GM18505 (cell line): ENCODE data around the gene CYP27C1.
"Not testable (repeated sequence)": the region's sequence is repeated elsewhere in the genome, so short reads cannot be mapped to it uniquely, and the experiment has no call there.

Experiments
- ATAC-seq: cut with Tn5 transposase; IDR thresholded peaks from one replicate; pipeline ENCODE4 v1.9.1; 2021; ENCODE audit not compliant: unreplicated experiment
- POLR2A ChIP-seq: IDR thresholded peaks from 4 replicates; pipeline ENCODE4 v1.6.1; 2011; ENCODE audit warnings: borderline replicate concordance; ENCODE audit not compliant: insufficient read depth, insufficient read length; ENCODE audit errors: extremely low read depth

CYP27C1 gene, protein sequence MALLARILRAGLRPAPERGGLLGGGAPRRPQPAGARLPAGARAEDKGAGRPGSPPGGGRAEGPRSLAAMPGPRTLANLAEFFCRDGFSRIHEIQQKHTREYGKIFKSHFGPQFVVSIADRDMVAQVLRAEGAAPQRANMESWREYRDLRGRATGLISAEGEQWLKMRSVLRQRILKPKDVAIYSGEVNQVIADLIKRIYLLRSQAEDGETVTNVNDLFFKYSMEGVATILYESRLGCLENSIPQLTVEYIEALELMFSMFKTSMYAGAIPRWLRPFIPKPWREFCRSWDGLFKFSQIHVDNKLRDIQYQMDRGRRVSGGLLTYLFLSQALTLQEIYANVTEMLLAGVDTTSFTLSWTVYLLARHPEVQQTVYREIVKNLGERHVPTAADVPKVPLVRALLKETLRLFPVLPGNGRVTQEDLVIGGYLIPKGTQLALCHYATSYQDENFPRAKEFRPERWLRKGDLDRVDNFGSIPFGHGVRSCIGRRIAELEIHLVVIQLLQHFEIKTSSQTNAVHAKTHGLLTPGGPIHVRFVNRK

DNA sequence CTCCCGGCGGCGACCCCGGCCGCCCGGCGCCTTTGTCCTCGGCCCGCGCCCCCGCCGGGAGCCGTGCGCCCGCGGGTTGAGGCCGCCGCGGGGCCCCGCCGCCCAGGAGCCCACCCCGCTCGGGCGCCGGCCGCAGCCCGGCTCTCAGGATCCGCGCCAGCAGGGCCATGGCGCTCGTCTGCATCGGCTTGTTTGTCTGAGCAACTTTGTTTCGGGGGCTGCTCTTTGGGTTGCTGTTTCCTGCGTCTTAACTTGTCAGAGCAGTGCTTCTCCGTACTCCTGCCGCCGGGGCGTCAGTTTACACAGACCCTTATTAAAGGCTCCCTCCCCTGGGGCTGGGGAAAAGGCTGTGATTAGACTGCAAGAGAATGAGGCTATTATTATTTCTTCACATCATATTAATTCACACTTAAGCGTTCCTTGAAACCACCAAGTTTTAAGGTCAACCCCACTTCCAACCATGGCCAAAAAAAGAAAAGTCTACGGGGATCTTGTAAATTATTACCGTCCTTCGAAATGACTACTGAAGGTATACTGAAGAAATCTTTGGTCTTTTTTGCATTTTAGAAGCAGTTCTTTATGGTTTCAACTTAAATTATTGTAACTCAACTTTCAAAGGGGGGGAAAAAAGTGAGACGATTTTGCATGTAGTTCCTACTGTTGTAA, at the start of gene CYP27C1:
CYP27C1 (minus strand) TSS at position 198 of the 666 bp plus-strand sequence; CDS start at position 169, 29 bp downstream.
- TF ChIP-seq POLR2A: no peak
- no peak for ATAC-seq

DNA sequence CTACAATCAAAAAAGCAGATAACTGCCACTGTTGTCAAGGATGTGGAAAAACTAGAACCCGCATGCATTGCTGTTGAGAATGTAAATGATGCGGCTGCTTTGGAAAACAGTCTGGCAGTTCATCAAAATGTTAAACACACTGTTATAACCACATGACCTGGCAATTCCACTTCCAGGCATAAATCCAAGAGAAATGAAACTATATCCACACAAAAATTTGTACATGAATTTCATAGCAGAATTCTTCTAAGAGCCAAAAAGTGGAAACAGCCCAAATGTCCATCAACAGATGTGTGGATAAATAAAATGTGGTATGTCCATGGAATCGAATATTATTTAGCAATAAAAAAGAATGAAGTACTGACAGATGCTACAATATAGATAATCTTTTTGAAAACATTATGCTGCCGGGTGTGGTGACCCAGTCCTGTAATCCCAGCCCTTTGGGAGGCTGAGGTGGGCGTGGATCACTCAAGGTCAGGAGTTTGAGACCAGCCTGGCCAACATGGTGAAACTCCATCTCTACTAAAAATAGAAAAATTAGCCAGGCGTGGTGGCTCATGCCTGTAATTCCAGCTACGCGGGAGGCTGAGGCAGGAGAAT, 41.8 kb upstream of the CYP27C1 start:
- TF ChIP-seq POLR2A: no peak

DNA sequence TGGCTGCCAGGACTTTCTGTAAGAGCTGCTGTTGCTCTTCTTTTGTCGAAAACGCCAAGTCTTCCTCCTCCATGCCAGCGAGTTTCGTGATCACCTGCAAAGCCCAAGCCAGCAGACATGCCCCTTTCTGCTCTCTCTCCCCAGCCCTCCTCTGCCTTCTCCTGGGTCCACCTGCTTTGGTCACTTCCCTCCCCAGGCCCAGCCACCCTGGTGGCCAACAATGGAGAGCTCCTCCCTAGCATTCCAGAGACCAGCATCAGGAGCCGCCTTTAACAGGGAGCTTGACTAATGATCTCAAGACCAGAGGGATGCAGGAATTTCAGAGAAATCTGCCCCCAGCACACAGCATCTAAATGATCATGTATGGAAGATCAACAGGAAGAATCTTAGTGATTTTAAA, 39.3 kb upstream of the CYP27C1 start:
- no peak for TF ChIP-seq POLR2A
- ATAC-seq: no peak

More for the DNA sequence above, 41.8 kb upstream of the CYP27C1 start:
- no peak for ATAC-seq

DNA sequence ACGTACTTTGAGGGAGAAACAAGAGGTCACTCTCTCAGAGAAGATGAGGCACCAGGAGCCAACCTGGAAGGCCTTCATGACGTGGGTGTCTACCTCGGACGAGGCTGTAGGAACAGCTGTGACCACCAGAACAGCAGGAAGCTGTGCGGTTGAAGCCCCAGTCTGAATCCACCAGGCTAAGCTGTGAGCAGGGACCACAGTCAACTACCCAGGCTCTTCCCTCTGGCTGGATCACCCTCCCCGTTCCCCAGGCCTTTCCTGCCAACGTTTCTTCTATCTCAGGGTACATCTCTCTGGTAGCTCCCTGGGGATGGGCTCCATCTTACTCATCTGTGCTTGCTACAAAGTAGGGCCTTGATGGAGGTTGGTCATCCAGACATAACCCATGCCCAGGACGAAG, 36.8 kb upstream of the CYP27C1 start:
- TF ChIP-seq POLR2A: no peak
- no peak for ATAC-seq

DNA sequence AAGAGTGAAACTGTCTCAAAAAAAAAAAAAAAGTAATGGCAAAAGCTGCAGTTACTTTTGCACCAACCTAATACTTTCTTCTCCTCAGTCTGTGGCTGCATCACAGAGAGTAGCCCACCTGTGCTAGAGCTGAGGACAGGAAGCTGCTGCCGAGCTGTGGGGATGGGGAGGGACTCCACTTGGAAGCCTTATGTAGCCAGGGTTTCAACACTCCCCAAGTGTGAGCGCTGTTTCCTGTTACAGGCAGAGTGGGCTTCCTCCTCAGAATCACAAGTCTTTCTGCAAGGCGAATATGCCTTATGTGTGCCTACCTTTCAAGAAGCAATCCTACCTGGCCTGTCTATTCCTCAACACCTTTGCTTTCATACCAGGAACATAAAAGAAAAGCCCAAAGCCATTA, 36.3 kb upstream of the CYP27C1 start:
- no peak for TF ChIP-seq POLR2A

DNA sequence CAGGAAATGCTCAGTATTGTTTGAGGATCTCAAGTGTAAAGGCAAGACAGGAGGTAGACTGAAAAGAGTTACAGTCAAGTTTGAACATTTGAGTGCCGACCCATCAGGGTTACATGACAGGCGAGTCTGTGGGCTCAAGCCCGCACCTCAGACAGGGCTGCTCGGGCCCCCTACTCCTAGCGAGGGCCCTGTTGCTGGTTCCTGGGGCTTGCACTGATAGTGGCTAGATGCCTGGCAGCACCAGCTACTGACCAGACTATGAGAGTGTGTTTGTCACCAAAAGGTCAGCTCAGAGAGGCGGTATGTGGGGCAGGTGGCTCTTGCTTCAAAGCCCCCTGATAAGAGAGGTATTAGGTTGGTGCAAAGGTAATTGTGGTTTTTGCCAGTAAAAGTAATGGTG, 35.6 kb upstream of the CYP27C1 start:
- no peak for TF ChIP-seq POLR2A
- ATAC-seq: no peak

More for the DNA sequence above, 36.3 kb upstream of the CYP27C1 start:
- ATAC-seq: no peak

DNA sequence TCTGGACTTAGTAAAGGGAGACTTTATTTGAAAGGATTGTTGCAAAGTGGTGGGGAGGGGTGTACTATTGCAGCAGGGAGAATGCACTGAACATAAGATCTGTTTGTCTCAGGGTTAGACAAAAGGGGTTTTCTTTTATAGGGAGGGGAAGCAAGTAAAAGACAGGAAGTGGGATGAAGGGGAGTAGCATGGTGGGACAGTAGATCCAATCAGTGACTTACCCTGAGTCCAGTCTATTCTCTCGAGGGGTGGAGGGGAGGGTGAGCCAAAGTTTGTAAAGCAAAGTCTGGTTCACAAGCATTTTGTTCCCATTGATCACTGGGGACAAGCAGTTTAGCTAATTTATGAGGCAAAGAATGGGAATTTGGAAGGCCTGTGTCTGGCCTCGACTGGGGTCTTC, 35.0 kb upstream of the CYP27C1 start:
- ATAC-seq: no peak
- TF ChIP-seq POLR2A: no peak

DNA sequence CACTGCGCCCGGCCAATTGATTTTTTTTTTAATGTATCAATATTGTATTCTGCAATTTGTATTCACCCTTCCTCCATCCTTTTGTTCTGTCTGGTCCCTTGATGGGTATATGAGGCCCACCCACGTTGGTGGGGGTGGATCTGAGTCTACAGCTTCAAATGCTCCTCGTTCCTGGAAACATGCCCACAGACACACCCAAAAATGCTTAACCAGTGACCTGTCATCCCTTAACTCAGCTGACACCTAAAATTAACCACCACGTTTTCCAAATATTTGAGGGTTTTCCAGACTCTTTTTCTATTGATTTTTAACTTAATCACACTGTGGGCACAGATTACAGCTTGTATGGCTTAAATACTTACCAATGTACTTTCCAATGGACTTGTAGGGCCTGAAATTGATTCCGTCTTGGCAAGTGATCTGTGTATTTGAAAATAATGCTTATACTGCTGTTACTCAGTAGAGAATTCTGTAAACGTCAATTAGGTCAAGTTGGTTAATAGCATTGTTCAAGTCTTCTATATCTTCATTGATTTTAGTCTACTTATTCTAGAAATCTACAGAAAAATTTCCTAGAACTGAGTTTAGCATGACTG, 34.4 kb upstream of the CYP27C1 start:
- TF ChIP-seq POLR2A: no peak
- ATAC-seq: no peak

DNA sequence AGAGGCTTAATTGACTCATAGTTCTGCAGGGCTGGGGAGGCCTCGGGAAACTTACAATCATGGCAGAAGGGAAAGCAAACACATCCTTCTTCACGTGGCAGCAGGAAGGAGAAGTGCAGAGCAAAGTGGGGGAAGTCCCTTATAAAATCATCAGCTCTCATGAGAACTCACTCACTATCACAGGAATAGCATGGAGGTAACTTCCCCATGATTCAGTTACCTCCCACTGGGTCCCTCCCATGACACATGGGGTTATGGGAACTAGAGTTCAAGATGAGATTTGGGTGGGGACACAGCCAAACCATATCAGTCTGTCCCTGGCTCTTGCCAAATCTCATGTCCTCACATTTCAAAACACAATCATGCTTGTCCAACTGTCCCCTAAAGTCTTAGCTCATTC, 21.1 kb upstream of the CYP27C1 start:
- ATAC-seq: not testable (repeated sequence)

DNA sequence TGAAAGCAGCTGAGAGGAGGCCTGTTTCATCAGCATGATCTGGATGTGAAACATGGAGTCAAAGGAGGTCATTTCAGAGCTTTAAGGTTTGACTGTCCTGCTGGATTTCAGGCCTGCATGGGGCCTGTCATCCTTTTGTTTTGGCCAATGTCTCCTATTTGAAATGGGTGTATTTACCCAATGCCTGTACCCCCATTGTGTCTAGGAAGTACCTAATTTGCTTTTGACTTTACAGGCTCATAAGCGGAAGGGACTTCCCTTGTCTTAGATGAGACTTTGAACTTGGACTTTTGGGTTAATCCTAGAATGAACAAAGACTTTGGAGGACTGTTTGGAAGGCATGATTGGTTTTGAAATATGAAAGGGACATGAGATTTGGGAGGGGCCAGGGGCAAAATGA, 19.3 kb upstream of the CYP27C1 start:
- TF ChIP-seq POLR2A: no peak
- no peak for ATAC-seq

DNA sequence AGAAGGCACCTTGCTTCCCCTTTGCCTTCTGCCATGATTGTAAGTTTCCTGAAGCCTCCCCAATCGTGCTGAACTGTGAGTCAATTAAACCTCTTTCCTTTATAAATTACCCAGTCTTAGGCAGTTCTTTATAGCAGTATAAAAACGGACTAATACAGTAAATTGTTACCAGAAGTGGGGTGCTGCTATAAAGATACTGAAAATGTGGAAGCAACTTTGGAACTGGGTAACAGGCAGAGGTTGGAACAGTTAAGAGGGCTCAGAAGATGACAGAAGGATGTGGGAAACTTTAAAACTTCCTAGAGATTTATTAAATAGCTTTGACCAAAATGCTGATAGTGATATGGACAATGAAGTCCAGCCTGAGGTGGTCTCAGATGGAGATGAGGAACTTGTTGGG, 17.7 kb upstream of the CYP27C1 start:
- not testable (repeated sequence) for ATAC-seq

DNA sequence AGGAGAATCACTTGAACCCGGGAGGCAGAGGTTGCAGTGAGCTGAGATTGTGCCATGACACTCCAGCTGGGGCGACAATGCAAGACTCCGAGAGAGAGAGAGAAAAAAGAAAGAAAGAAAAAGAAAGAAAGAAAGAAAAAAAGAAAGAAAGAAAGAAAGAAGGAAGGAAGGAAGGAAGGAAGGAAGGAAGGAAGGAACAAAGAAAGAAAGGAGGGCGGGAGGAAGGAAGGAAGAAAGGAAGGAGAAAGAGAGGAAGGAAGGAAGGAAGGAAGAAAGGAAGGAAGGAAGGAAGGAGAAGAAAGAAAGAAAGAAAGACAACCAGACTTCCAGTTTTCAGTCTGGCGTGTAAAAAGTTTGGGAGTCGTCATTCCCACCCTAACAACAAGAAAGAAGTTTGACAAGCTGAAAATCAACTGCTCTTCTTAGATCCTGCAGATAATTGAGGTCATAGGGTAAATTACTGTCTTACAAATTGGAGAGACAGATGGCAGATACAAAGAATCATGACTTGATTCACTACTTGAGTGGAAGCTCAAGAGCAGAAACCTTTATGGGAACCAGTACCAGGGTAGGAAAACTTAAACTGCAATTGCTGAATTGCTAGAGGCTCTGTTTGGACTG, 15.1 kb upstream of the CYP27C1 start:
- no peak for ATAC-seq
- TF ChIP-seq POLR2A: no peak

DNA sequence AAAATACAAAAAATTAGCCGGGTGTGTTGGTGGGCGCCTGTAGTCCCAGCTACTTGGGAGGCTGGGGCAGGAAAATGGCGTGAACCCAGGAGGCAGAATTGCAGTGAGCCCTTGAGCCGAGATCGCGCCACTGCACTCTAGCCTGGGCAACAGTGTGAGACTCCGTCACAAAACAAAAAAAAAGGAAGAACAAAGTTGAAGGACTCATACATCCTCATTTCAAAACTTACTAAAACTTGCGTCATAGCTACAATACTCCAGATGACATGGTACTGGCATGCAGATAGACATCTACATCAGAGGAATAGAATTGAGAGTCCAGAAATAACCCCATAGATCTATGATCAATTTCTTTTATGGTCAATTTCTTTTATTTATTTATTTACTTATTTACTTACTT, 13.6 kb upstream of the CYP27C1 start:
- no peak for TF ChIP-seq POLR2A
- ATAC-seq: no peak
